HG02938 (cell line): Measurements from ENCODE around the gene BLNK.

ENCODE experiments used
- ATAC-seq: cut with Tn5 transposase; IDR thresholded peaks from one replicate; pipeline ENCODE4 v1.9.1; 2021; ENCODE audit warnings: mild to moderate bottlenecking, moderate library complexity; ENCODE audit not compliant: unreplicated experiment

The BLNK gene

GRCh38 chr10:96153070-96153469 lies 118.3 kb downstream of the BLNK start:
- no peak for ATAC-seq

DNA sequence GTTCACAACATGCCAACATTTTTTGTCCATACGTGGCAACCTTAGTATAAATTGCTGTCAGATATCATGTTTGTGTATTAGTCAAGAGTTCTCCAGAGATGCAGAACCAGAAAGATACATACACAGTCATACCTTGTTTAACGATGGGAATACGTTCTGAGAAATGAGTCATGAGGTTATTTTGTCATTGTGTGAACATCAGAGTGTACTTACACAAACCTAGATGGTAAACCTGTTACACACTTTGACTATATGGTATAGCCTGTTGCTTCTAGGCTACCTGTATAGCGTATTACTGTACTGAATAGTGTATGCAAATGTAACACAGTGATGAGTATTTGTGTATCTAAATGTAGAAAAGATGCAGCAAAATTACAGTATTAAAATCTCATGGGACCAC lies 118.9 kb downstream of the BLNK start:
- ATAC-seq, result no peak
